HepG2 (cell line): Measurements from ENCODE around the gene CSNK1G1. TPM values are rescaled to one million over a fixed set of nuclear protein-coding genes. Genes with fewer than 3 reads are reported as not detected.

Source experiments
- ATAD3A ChIP-seq: sonication (generic); formaldehyde crosslinking; IDR thresholded peaks from 2 replicates; pipeline ENCODE4 v1.4.0; 2020; ENCODE audit warnings: missing genetic modification reagents
- CENPT ChIP-seq: sonication (generic); formaldehyde crosslinking; IDR thresholded peaks from 2 replicates; pipeline ENCODE4 v1.8.0; 2022; ENCODE audit warnings: low read depth, mild to moderate bottlenecking, moderate library complexity, missing genetic modification reagents
- GABPA ChIP-seq, 2 experiments: IDR thresholded peaks; 2 replicates each; pipeline ENCODE4 v1.6.1; 2011 to 2016; ENCODE audit warnings: low read depth in 2 of 2, low read length in 1 of 2, missing biosample characterization in 1 of 2, missing genetic modification characterization in 1 of 2
- HOXA7 ChIP-seq: sonication (generic); formaldehyde crosslinking; IDR thresholded peaks from 2 replicates; pipeline ENCODE4 v1.8.1; 2022; ENCODE audit warnings: mild to moderate bottlenecking, missing genetic modification reagents, moderate library complexity
- IKZF4 ChIP-seq: sonication (generic); formaldehyde crosslinking; IDR thresholded peaks from 2 replicates; pipeline ENCODE4 v1.5.1; 2020; ENCODE audit warnings: borderline replicate concordance, mild to moderate bottlenecking, low read depth, missing genetic modification reagents; ENCODE audit errors: not compliant biosample characterization
- MBD4 ChIP-seq: IDR thresholded peaks from 2 replicates; pipeline ENCODE4 v1.6.1; 2012; ENCODE audit warnings: low read length, inconsistent platforms, borderline replicate concordance
- MED13 ChIP-seq: sonication (generic); formaldehyde crosslinking; IDR thresholded peaks from 2 replicates; pipeline ENCODE4 v1.5.0; 2020; ENCODE audit warnings: missing genetic modification reagents
- MIER2 ChIP-seq: IDR thresholded peaks from 2 replicates; pipeline ENCODE4 v1.6.1; 2016; ENCODE audit warnings: missing biosample characterization, missing genetic modification reagents
- MTA1 ChIP-seq: sonication (generic); formaldehyde crosslinking; IDR thresholded peaks from 2 replicates; pipeline ENCODE4 v1.4.0; 2020; ENCODE audit warnings: missing genetic modification reagents, mild to moderate bottlenecking, borderline replicate concordance
- MTF2 ChIP-seq: sonication (generic); formaldehyde crosslinking; IDR thresholded peaks from 2 replicates; pipeline ENCODE4 v1.5.0; 2020; ENCODE audit warnings: missing genetic modification reagents, borderline replicate concordance
- NBN ChIP-seq: fragments of 450-650 bp; conservative IDR thresholded peaks from 2 replicates; pipeline ENCODE4 v1.6.1; 2017
- TOE1 ChIP-seq: sonication (generic); formaldehyde crosslinking; IDR thresholded peaks from 2 replicates; pipeline ENCODE4 v1.4.0; 2020; ENCODE audit warnings: mild to moderate bottlenecking, missing genetic modification reagents
- YEATS4 ChIP-seq: sonication (generic); formaldehyde crosslinking; IDR thresholded peaks from 2 replicates; pipeline ENCODE4 v1.4.0; 2020; ENCODE audit warnings: missing genetic modification reagents, borderline replicate concordance
- ZBTB7B ChIP-seq: sonication (generic); formaldehyde crosslinking; IDR thresholded peaks from 2 replicates; pipeline ENCODE4 v1.4.0; 2020; ENCODE audit warnings: missing genetic modification reagents
- ZFP37 ChIP-seq: sonication (generic); formaldehyde crosslinking; IDR thresholded peaks from 2 replicates; pipeline ENCODE4 v1.4.0; 2020; ENCODE audit warnings: missing genetic modification reagents, borderline replicate concordance
- ZMYM2 ChIP-seq: sonication (generic); formaldehyde crosslinking; IDR thresholded peaks from 2 replicates; pipeline ENCODE4 v1.8.0; 2022; ENCODE audit warnings: mild to moderate bottlenecking, missing genetic modification reagents
- ZNF160 ChIP-seq: sonication (generic); formaldehyde crosslinking; IDR thresholded peaks from 2 replicates; pipeline ENCODE4 v1.8.0; 2022; ENCODE audit warnings: mild to moderate bottlenecking, inconsistent platforms, missing genetic modification reagents
- ZNF205 ChIP-seq: IDR thresholded peaks from 2 replicates; pipeline ENCODE4 v1.6.1; 2018; ENCODE audit warnings: missing biosample characterization, missing genetic modification reagents
- ZNF282 ChIP-seq: fragments of 450-650 bp; IDR thresholded peaks from 2 replicates; pipeline ENCODE4 v1.6.1; 2018; ENCODE audit not compliant: partially characterized antibody
- ZNF468 ChIP-seq: sonication (generic); formaldehyde crosslinking; IDR thresholded peaks from 2 replicates; pipeline ENCODE4 v1.8.0; 2022; ENCODE audit warnings: mild to moderate bottlenecking, moderate library complexity, missing genetic modification reagents
- ZNF484 ChIP-seq: sonication (generic); formaldehyde crosslinking; IDR thresholded peaks from 2 replicates; pipeline ENCODE4 v1.5.1; 2020; ENCODE audit warnings: mild to moderate bottlenecking, low read depth, missing genetic modification reagents, borderline replicate concordance
- ZNF550 ChIP-seq: sonication (generic); formaldehyde crosslinking; IDR thresholded peaks from 2 replicates; pipeline ENCODE4 v1.4.0; 2020; ENCODE audit warnings: mild to moderate bottlenecking, missing genetic modification reagents, borderline replicate concordance
- ZNF557 ChIP-seq: sonication (generic); formaldehyde crosslinking; IDR thresholded peaks from 2 replicates; pipeline ENCODE4 v1.4.0; 2020; ENCODE audit warnings: missing genetic modification reagents
- ZNF564 ChIP-seq: sonication (generic); formaldehyde crosslinking; IDR thresholded peaks from 2 replicates; pipeline ENCODE4 v1.8.1; 2023; ENCODE audit warnings: mild to moderate bottlenecking, missing genetic modification reagents
- polyA plus RNA-seq, 8 experiments: library from polyadenylated mRNA; depleted of rRNA in 3 of 8; stranded (reverse) in 7 of 8; unstranded in 1 of 8; fragments of >200 nt; fragmentation: Illumina TruSeq in 4 of 8; extraction: Trizol in 4 of 8; gene quantifications; 2 replicates each; pipeline versions ENCODE4 v1.2.1 to v1.2.3, GENCODE V29; 2011 to 2016; ENCODE audit warnings: low read depth in 4 of 8, missing spikeins in 1 of 8, mixed read lengths in 1 of 8; ENCODE audit not compliant: insufficient read depth in 1 of 8
- total RNA-seq, 5 experiments: library from RNA; depleted of rRNA; stranded (reverse); fragments of >200 nt; fragmentation: Illumina TruSeq; extraction: Trizol; gene quantifications; 2 replicates each; pipeline ENCODE4 v1.2.3, GENCODE V29; 2016; ENCODE audit warnings: low read depth in 1 of 5
- TF ChIP-seq, protein P1 (sequence below): IDR thresholded peaks from 2 replicates; pipeline ENCODE4 v1.6.1; 2018; ENCODE audit warnings: missing genetic modification reagents
- TF ChIP-seq, protein P2 (sequence below), 2 experiments: fragments of 450-650 bp in 1 of 2; sonication (generic) in 1 of 2; formaldehyde crosslinking; IDR thresholded peaks; 2 replicates each; pipeline versions ENCODE4 v1.5.0 to v1.8.0; 2020 to 2022; ENCODE audit warnings: mild to moderate bottlenecking in 1 of 2, missing genetic modification reagents in 1 of 2
- TF ChIP-seq, protein P3 (sequence below): sonication (generic); formaldehyde crosslinking; conservative IDR thresholded peaks from 2 replicates; pipeline ENCODE4 v1.4.0; 2020; ENCODE audit warnings: missing genetic modification reagents

The CSNK1G1 gene
- total and polyA plus RNA-seq, 2 of the 13 experiments (the other 11 are each of a cell fraction or from before 2014, with no cell fraction given), result 8.5 to 12.6 TPM

DNA sequence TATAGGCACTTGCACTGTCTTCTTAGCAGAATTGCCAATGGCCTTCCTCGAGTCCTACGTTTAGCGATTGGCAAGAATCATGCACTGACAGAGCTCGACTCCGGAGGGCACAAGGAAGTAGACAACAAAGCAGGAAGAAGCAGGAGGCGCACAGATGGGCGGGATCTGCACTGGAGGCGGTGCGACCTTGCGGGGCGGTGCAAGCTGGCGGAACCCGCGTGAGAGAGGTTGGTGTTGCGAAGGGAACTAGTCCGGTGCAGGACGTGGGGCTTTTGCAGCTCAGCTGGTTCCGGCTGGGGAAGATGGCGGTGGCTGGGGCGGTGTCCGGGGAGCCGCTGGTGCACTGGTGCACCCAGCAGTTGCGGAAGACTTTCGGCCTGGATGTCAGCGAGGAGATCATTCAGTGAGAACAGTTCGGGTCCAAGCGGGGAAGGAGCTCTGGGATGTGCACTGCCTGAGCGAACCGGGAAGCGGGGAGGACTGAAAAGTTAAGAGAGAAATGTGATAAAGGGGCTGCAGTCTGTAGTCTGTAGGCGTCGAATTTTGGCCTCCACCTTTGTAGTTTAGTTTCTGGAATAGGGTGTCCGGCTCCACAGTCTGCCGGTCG lies 31.7 kb upstream of the CSNK1G1 start, which contains the start of gene TRIP4 (continued):
- TF ChIP-seq ZNF550 (CRISPR knock-in tag) (no peak), ZFP37 (peak; percentile 94; the same call in 1 of the 2 replicates), YEATS4 (CRISPR knock-in tag) (peak; percentile 99), ZNF205 (CRISPR knock-in tag) (peak; percentile 96), HOXA7 (peak; percentile 88; the same call in 1 of the 2 replicates), NBN (no peak), IKZF4 (CRISPR knock-in tag) (peak; percentile 94), ZNF564 (peak; percentile 92; the same call in 1 of the 2 replicates), MIER2 (peak; percentile 75), ZNF160 (CRISPR knock-in tag) (peak; percentile 96), ZMYM2 (CRISPR knock-in tag) (0 out of 2 replicates have a peak, but pooled peaks have one; percentile 58), ATAD3A (no peak), MTA1 (CRISPR knock-in tag) (peak; percentile 97), MBD4 (no peak), ZNF484 (CRISPR knock-in tag) (0 out of 2 replicates have a peak, but pooled peaks have one; percentile 68), GABPA (IDR thresholded peaks at IDR 0.05; ENCODE audit: low read depth, low read length) (peak; percentile 97), GABPA (CRISPR knock-in tag; IDR thresholded peaks at IDR 0.05; ENCODE audit: low read depth) (peak; percentile 99), TOE1 (CRISPR knock-in tag) (no peak), ZNF282 (no peak), CENPT (CRISPR knock-in tag) (peak; percentile 75; the same call in 1 of the 2 replicates), MED13 (CRISPR knock-in tag) (peak; percentile 87), MTF2 (CRISPR knock-in tag) (peak; percentile 24; the same call in 1 of the 2 replicates), ZNF557 (peak; percentile 97), ZNF468 (CRISPR knock-in tag) (peak; percentile 93), ZBTB7B (peak; percentile 73)
- TF ChIP-seq, protein P1, sequence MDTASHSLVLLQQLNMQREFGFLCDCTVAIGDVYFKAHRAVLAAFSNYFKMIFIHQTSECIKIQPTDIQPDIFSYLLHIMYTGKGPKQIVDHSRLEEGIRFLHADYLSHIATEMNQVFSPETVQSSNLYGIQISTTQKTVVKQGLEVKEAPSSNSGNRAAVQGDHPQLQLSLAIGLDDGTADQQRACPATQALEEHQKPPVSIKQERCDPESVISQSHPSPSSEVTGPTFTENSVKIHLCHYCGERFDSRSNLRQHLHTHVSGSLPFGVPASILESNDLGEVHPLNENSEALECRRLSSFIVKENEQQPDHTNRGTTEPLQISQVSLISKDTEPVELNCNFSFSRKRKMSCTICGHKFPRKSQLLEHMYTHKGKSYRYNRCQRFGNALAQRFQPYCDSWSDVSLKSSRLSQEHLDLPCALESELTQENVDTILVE (CRISPR knock-in tag), result peak; percentile 96
- TF ChIP-seq, protein P2, sequence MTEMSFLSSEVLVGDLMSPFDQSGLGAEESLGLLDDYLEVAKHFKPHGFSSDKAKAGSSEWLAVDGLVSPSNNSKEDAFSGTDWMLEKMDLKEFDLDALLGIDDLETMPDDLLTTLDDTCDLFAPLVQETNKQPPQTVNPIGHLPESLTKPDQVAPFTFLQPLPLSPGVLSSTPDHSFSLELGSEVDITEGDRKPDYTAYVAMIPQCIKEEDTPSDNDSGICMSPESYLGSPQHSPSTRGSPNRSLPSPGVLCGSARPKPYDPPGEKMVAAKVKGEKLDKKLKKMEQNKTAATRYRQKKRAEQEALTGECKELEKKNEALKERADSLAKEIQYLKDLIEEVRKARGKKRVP (CRISPR knock-in tag; IDR thresholded peaks at IDR 0.05), result peak in 1 of 2 experiments; percentile 85; a peak in 2 of 4 replicates
- TF ChIP-seq, protein P3, sequence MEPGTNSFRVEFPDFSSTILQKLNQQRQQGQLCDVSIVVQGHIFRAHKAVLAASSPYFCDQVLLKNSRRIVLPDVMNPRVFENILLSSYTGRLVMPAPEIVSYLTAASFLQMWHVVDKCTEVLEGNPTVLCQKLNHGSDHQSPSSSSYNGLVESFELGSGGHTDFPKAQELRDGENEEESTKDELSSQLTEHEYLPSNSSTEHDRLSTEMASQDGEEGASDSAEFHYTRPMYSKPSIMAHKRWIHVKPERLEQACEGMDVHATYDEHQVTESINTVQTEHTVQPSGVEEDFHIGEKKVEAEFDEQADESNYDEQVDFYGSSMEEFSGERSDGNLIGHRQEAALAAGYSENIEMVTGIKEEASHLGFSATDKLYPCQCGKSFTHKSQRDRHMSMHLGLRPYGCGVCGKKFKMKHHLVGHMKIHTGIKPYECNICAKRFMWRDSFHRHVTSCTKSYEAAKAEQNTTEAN (CRISPR knock-in tag), result peak; percentile 85
